Esophagus squamous epithelium (tissue), 5 donors: ENCODE measurements around the gene SHLD1. TPM values are rescaled to one million over a fixed set of nuclear protein-coding genes. Genes with fewer than 3 reads are reported as not detected.

Experiments used
- DNase-seq: peaks from one replicate; lab custom pipeline; 2025; lab: John Stamatoyannopoulos, UW
- H3K27ac ChIP-seq, 4 donors: fragments of 200-600 bp; sonication (generic); one replicate each; pipeline ENCODE4 v1.5.1; 2016 to 2019; ENCODE audit warnings: mild to moderate bottlenecking in 1 of 4
- H3K27me3 ChIP-seq, 4 donors: fragments of 200-600 bp; sonication (generic); 1 replicate in 3 of 4; 2 replicates in 1 of 4; pipeline versions ENCODE4 v1.5.1 to v1.6.0; 2017 to 2021; ENCODE audit warnings: antibody characterized with exemption in 1 of 4
- H3K36me3 ChIP-seq, 3 donors: fragments of 200-600 bp; sonication (generic); one replicate each; pipeline ENCODE4 v1.5.1; 2016 to 2019
- H3K4me1 ChIP-seq, 3 donors: fragments of 200-600 bp; sonication (generic); one replicate each; pipeline ENCODE4 v1.5.1; 2017 to 2019
- H3K4me3 ChIP-seq, 4 donors: fragments of 200-600 bp; sonication (generic); 1 replicate in 3 of 4; 2 replicates in 1 of 4; pipeline ENCODE4 v1.5.1; 2016 to 2019; ENCODE audit warnings: mild to moderate bottlenecking in 2 of 4, moderate library complexity in 1 of 4
- H3K9me3 ChIP-seq, 3 donors: fragments of 200-600 bp; sonication (generic); one replicate each; pipeline ENCODE4 v1.5.1; 2016 to 2019
- CTCF ChIP-seq, 6 experiments: fragments of 450-650 bp in 4 of 6; fragments of 200-600 bp in 2 of 6; sonication (generic) in 2 of 6; IDR thresholded peaks; one replicate each; pipeline ENCODE4 v1.5.1; 2016 to 2019; ENCODE audit warnings: antibody characterized with exemption in 6 of 6, mild to moderate bottlenecking in 4 of 6, moderate library complexity in 4 of 6
- POLR2A ChIP-seq, 4 donors: fragments of 450-650 bp; IDR thresholded peaks; one replicate each; pipeline ENCODE4 v1.6.1; 2017; ENCODE audit warnings: antibody characterized with exemption in 4 of 4, mild to moderate bottlenecking in 4 of 4, moderate library complexity in 3 of 4
- WGBS, 2 donors: methylation state at CpG; one replicate each; pipeline ENCODE4 v1.1.5; 2018; 5-methylcytosine and 5-hydroxymethylcytosine counted together
- intact Hi-C: fragments of 100-400 bp; cut with DNase I; formaldehyde crosslinking; loops from one replicate; pipeline ENCODE4 v1.15.0; 2022
- total RNA-seq, 4 donors: library from RNA; depleted of rRNA; stranded (reverse); fragments of >200 nt; gene quantifications; one replicate each; pipeline ENCODE4 v1.1.0, GENCODE V29; 2016
- donor health status: DM: yes; HTN: yes; CAD: no.

The SHLD1 gene
- total RNA-seq, 4 donors from 2014 or later = 1.2 to 3.6 (median 2.0) TPM

- H3K4me1 ChIP-seq = peaks cover 0 to 14% (median 0%) of the 10 kb centered on the region in 3 donors
- intact Hi-C loops = no loop called here
- H3K36me3 ChIP-seq = no peaks in the 10 kb centered on the region
- DNase-seq = no peak
- TF ChIP-seq CTCF (IDR thresholded peaks at IDR 0.05) (no peak), POLR2A (IDR thresholded peaks at IDR 0.05) (no peak)
- H3K27me3 ChIP-seq = no peaks in the 10 kb centered on the region
- WGBS, 2 donors = 96 to 100% methylated on average over 1 of the region's 1 CpG
- H3K27ac ChIP-seq = no peak overlapping the region
- H3K4me3 ChIP-seq = no peak overlapping the region
- H3K9me3 ChIP-seq = no peaks in the 10 kb centered on the region
These were observed 77.7 kb downstream of the SHLD1 start for GRCh38 chr20:5827861-5828260.

- Histone ChIP-seq H3K36me3 (no peaks in the 10 kb centered on the region), H3K4me1 (peaks cover 0 to 7% (median 0%) of the 10 kb centered on the region in 3 donors), H3K9me3 (no peaks in the 10 kb centered on the region), H3K27ac (no peak overlapping the region), H3K4me3 (no peak overlapping the region), H3K27me3 (no peaks in the 10 kb centered on the region)
- TF ChIP-seq CTCF (IDR thresholded peaks at IDR 0.05) = no peak
- DNase-seq = no peak
- 64 to 72% methylated on average over 3 of the region's 3 CpGs for WGBS, 2 donors
- intact Hi-C loops = no loop called here
These were observed 79.1 kb downstream of the SHLD1 start for GRCh38 chr20:5829241-5829809.

GRCh38 chr20:5831539-5832237 lies 81.5 kb downstream of the SHLD1 start:
- no peak for DNase-seq
- 46 to 66% methylated on average over 12 of the region's 12 CpGs for WGBS, 2 donors
- Histone ChIP-seq H3K4me1 (peaks cover 6 to 25% (median 12%) of the 10 kb centered on the region in 3 donors), H3K27me3 (no peaks in the 10 kb centered on the region), H3K27ac (no peak overlapping the region), H3K4me3 (no peak overlapping the region), H3K9me3 (no peaks in the 10 kb centered on the region), H3K36me3 (no peaks in the 10 kb centered on the region)
- no peak for TF ChIP-seq POLR2A (IDR thresholded peaks at IDR 0.05)
- no peak for TF ChIP-seq CTCF (IDR thresholded peaks at IDR 0.05)
- intact Hi-C loops = no loop called here

- WGBS, 2 donors = 90 to 93% methylated on average over 6 of the region's 6 CpGs
- H3K9me3 ChIP-seq = no peaks in the 10 kb centered on the region
- TF ChIP-seq CTCF (IDR thresholded peaks at IDR 0.05) (no peak), POLR2A (IDR thresholded peaks at IDR 0.05) (no peak)
- H3K4me1 ChIP-seq = peaks cover 6 to 25% (median 12%) of the 10 kb centered on the region in 3 donors
- no peak for DNase-seq
- H3K36me3 ChIP-seq = no peaks in the 10 kb centered on the region
- no peak overlapping the region for H3K4me3 ChIP-seq
- no peak overlapping the region for H3K27ac ChIP-seq
- intact Hi-C loops = no loop called here
- H3K27me3 ChIP-seq = no peaks in the 10 kb centered on the region
These were observed 83.2 kb downstream of the SHLD1 start for GRCh38 chr20:5833309-5833941.

- no peaks in the 10 kb centered on the region for H3K36me3 ChIP-seq
These were observed 84.3 kb downstream of the SHLD1 start for GRCh38 chr20:5834436-5835005.

More at GRCh38 chr20:5834436-5835005, 84.3 kb downstream of the SHLD1 start:
- H3K4me3 ChIP-seq = no peak overlapping the region
- peaks cover 6 to 25% (median 12%) of the 10 kb centered on the region in 3 donors for H3K4me1 ChIP-seq
- no peaks in the 10 kb centered on the region for H3K9me3 ChIP-seq
- intact Hi-C loops = no loop called here
- TF ChIP-seq CTCF (IDR thresholded peaks at IDR 0.05) (no peak), POLR2A (IDR thresholded peaks at IDR 0.05) (no peak)
- H3K27me3 ChIP-seq = no peaks in the 10 kb centered on the region
- no peak for DNase-seq
- H3K27ac ChIP-seq = no peak overlapping the region
